GM23248 (cell line): Measurements from ENCODE around the gene PTX4. TPM values are rescaled to one million over a fixed set of nuclear protein-coding genes. Genes with fewer than 3 reads are reported as not detected.

Experiments used
- DNase-seq: peaks from one replicate; pipeline ENCODE4 v3.0.0-alpha.2; 2015
- H2AFZ ChIP-seq: fragments of 200-600 bp; sonication (generic); 2 replicates; pipeline ENCODE4 v1.6.1; 2016; ENCODE audit warnings: antibody characterized with exemption
- H3F3A ChIP-seq: fragments of 200-600 bp; sonication (generic); 2 replicates; pipeline ENCODE4 v1.6.1; 2016; ENCODE audit warnings: mild to moderate bottlenecking, antibody characterized with exemption, mixed run types; ENCODE audit not compliant: insufficient read depth
- H3K27ac ChIP-seq: fragments of 200-600 bp; sonication (generic); 2 replicates; pipeline ENCODE4 v1.5.1; 2016; ENCODE audit warnings: mild to moderate bottlenecking
- H3K27me3 ChIP-seq: fragments of 200-600 bp; sonication (generic); replicated peaks from 2 replicates; pipeline ENCODE4 v1.6.1; 2016; ENCODE audit warnings: mild to moderate bottlenecking; ENCODE audit not compliant: insufficient read depth
- H3K36me3 ChIP-seq: fragments of 200-600 bp; sonication (generic); 2 replicates; pipeline ENCODE4 v1.6.1; 2016; ENCODE audit warnings: low read depth, mild to moderate bottlenecking
- H3K4me1 ChIP-seq: fragments of 200-600 bp; sonication (generic); 2 replicates; pipeline ENCODE4 v1.6.1; 2016; ENCODE audit warnings: mild to moderate bottlenecking; ENCODE audit not compliant: insufficient read depth
- H3K4me2 ChIP-seq: fragments of 200-600 bp; sonication (generic); one replicate; pipeline ENCODE4 v1.6.1; 2016; ENCODE audit warnings: mild to moderate bottlenecking; ENCODE audit not compliant: unreplicated experiment
- H3K4me3 ChIP-seq: fragments of 200-600 bp; sonication (generic); 2 replicates; pipeline ENCODE4 v1.5.1; 2016; ENCODE audit warnings: mild to moderate bottlenecking
- H3K79me2 ChIP-seq: fragments of 200-600 bp; sonication (generic); 2 replicates; pipeline ENCODE4 v1.6.1; 2016; ENCODE audit warnings: mild to moderate bottlenecking; ENCODE audit not compliant: insufficient read depth
- H3K9ac ChIP-seq: fragments of 200-600 bp; sonication (generic); 2 replicates; pipeline ENCODE4 v1.6.1; 2016; ENCODE audit warnings: mild to moderate bottlenecking
- H3K9me2 ChIP-seq: fragments of 200-600 bp; sonication (generic); 2 replicates; pipeline ENCODE4 v1.6.1; 2016; ENCODE audit warnings: mixed run types, mild to moderate bottlenecking, moderate library complexity; ENCODE audit not compliant: insufficient read depth
- H3K9me3 ChIP-seq: fragments of 200-600 bp; sonication (generic); one replicate; pipeline ENCODE4 v1.6.1; 2017; ENCODE audit warnings: low read depth
- H4K20me1 ChIP-seq: fragments of 200-600 bp; sonication (generic); 2 replicates; pipeline ENCODE4 v1.6.0; 2016; ENCODE audit not compliant: insufficient read depth
- EZH2 ChIP-seq: fragments of 200-600 bp; sonication (generic); IDR thresholded peaks from 2 replicates; pipeline ENCODE4 v1.6.1; 2018; ENCODE audit warnings: antibody characterized with exemption, mild to moderate bottlenecking; ENCODE audit not compliant: insufficient read depth, poor library complexity, severe bottlenecking
- EZH2phosphoT487 ChIP-seq: fragments of 200-600 bp; sonication (generic); IDR thresholded peaks from 2 replicates; pipeline ENCODE4 v1.6.1; 2018; ENCODE audit warnings: antibody characterized with exemption, moderate library complexity, mild to moderate bottlenecking, low read depth; ENCODE audit not compliant: insufficient read depth
- WGBS, 2 experiments: methylation state at CpG; one replicate each; pipeline ENCODE4 v1.1.6; 2015 to 2017; ENCODE audit warnings: low lambda C conversion rate in 2 of 2, low coverage in 1 of 2; ENCODE audit errors: missing lambda C conversion rate in 2 of 2; 5-methylcytosine and 5-hydroxymethylcytosine counted together
- in situ Hi-C: fragments of 300-500 bp; cut with MboI; formaldehyde crosslinking; loops from 2 replicates; pipeline ENCODE4 v1.15.0; 2020
- polyA plus RNA-seq: library from polyadenylated mRNA; unstranded; fragments of >200 nt; fragmentation: Nextera tagmentation; extraction: Ambion mirVana; gene quantifications from 2 replicates; pipeline ENCODE4 v1.2.1, GENCODE V29; 2016
- total RNA-seq: library from RNA; depleted of rRNA; stranded (reverse); fragments of >200 nt; shearing (Covaris generic); gene quantifications from 2 replicates; pipeline ENCODE4 v1.2.3, GENCODE V29; 2014

The PTX4 gene
- total and polyA plus RNA-seq, 2 experiments from 2014 or later = not detected

GRCh38 chr16:1468426-1468810 is 20.3 kb downstream of the PTX4 start:
- Histone ChIP-seq H2AFZ (no peak overlapping the region), H3K4me2 (no peak overlapping the region), H3K36me3 (no peaks in the 10 kb centered on the region), H3F3A (no peaks in the 10 kb centered on the region), H3K9me3 (no peaks in the 10 kb centered on the region), H3K9ac (no peak overlapping the region), H4K20me1 (no peaks in the 10 kb centered on the region), H3K4me3 (no peak overlapping the region), H3K9me2 (no peaks in the 10 kb centered on the region), H3K4me1 (peaks cover 14% of the 10 kb centered on the region), H3K79me2 (peaks cover 65% of the 10 kb centered on the region), H3K27ac (no peak overlapping the region), H3K27me3 (no peaks in the 10 kb centered on the region)
- DNase-seq = no peak
- 76 to 80% methylated on average over 22 of the region's 22 CpGs for WGBS, 2 experiments
- TF ChIP-seq EZH2 (no peak), EZH2phosphoT487 (no peak)
- in situ Hi-C loops = no loop called here

GRCh38 chr16:1466968-1467521 is 21.7 kb downstream of the PTX4 start:
- DNase-seq = no peak

DNA sequence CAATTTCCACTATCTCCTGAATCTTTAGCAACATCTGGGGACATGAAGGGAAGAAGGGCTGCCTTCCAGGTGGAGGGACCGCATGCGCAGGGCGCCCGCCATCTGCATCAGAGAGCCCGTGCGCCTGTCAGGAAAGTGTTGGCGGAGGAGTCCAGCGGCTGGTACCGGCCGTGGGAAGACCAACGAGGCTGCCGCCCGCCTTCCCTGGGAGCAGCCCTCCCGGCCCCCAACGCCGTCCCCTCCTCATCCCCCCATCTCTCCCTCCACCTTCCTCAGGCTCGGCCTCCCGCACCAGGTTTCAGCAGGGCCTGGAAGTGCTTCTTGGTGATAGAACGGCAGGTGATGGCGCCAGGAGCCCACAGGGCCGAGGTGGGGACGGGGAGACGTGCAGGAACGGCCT is 22.7 kb downstream of the PTX4 start:
- Histone ChIP-seq H3K9me2 (no peaks in the 10 kb centered on the region), H3K36me3 (no peaks in the 10 kb centered on the region), H3K4me3 (no peak overlapping the region), H3K79me2 (peaks cover 41% of the 10 kb centered on the region), H3K9ac (no peak overlapping the region), H4K20me1 (no peaks in the 10 kb centered on the region), H3K4me2 (no peak overlapping the region), H3K9me3 (no peaks in the 10 kb centered on the region), H3K27ac (no peak overlapping the region), H2AFZ (no peak overlapping the region), H3F3A (no peaks in the 10 kb centered on the region), H3K4me1 (peaks cover 5% of the 10 kb centered on the region), H3K27me3 (no peaks in the 10 kb centered on the region)
- no peak for DNase-seq
- TF ChIP-seq EZH2phosphoT487 (no peak), EZH2 (no peak)
- WGBS, 2 experiments = 92 to 93% methylated on average over 12 to 24 of the region's 24 CpGs
- in situ Hi-C loops = no loop called here

More at GRCh38 chr16:1466968-1467521, 21.7 kb downstream of the PTX4 start:
- Histone ChIP-seq H3K9me2 (no peaks in the 10 kb centered on the region), H3K36me3 (no peaks in the 10 kb centered on the region), H3K4me2 (no peak overlapping the region), H2AFZ (no peak overlapping the region), H4K20me1 (no peaks in the 10 kb centered on the region), H3K79me2 (peaks cover 51% of the 10 kb centered on the region), H3K4me3 (no peak overlapping the region), H3K27ac (no peak overlapping the region), H3K9ac (no peak overlapping the region), H3K4me1 (peaks cover 8% of the 10 kb centered on the region), H3K27me3 (no peaks in the 10 kb centered on the region), H3F3A (no peaks in the 10 kb centered on the region), H3K9me3 (no peaks in the 10 kb centered on the region)
- WGBS, 2 experiments = 84 to 90% methylated on average over 14 of the region's 14 CpGs
- TF ChIP-seq EZH2phosphoT487 = no peak
- in situ Hi-C loops = no loop called here

GRCh38 chr16:1465567-1465915 is 23.2 kb downstream of the PTX4 start:
- no peaks in the 10 kb centered on the region for H3F3A ChIP-seq
- H4K20me1 ChIP-seq = no peaks in the 10 kb centered on the region
- no peaks in the 10 kb centered on the region for H3K36me3 ChIP-seq
- H3K9ac ChIP-seq = no peak overlapping the region
- peaks cover under 1% of the 10 kb centered on the region; the same call in 1 of the 2 replicates for H3K4me1 ChIP-seq
- H3K79me2 ChIP-seq = peaks cover 36% of the 10 kb centered on the region
- WGBS, 2 experiments = 91 to 94% methylated on average over 13 of the region's 13 CpGs
- H3K27ac ChIP-seq = no peak overlapping the region
- no peaks in the 10 kb centered on the region for H3K9me3 ChIP-seq
- no peaks in the 10 kb centered on the region for H3K27me3 ChIP-seq
- no peaks in the 10 kb centered on the region for H3K9me2 ChIP-seq
- TF ChIP-seq EZH2 (no peak), EZH2phosphoT487 (no peak)
- DNase-seq = no peak
- H3K4me2 ChIP-seq = no peak overlapping the region
- in situ Hi-C loops = no loop called here
- no peak overlapping the region for H3K4me3 ChIP-seq
- H2AFZ ChIP-seq = no peak overlapping the region

DNA sequence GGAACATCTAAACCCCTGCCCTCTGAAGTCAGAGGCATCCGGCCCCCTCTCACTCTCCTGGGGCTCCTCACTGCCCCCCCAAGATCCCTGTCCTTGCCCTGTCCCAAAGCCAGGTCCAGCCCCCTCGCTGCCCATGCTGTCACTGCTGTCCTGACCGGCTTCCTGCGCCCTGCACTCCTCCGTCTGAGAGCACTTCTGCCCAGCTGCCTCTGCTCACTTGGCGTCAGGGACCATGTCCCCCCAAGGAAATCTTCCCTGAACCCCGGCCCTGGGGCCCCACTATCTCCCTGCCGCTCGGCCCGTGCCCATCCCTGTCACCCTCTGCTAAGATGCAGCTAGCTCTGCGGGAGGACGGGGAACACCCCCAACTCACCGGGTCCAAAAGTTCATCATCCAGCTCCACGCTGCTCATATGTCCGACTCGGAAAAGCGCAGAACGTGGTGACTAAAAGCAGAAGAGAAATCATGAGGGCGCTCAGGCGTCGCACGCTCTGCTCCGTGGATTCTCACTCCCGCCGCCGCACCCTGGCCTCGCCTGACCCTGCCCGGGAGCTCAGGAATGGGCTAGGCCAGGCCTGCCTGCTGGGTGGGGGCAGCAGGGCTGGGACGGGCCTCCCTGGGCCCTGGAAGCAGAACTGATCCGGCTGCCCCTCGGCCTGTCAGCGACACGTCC is 23.7 kb downstream of the PTX4 start:
- Histone ChIP-seq H3K4me3 (no peak overlapping the region), H3F3A (no peaks in the 10 kb centered on the region), H3K36me3 (no peaks in the 10 kb centered on the region), H3K9me2 (no peaks in the 10 kb centered on the region), H3K27ac (no peak overlapping the region), H3K79me2 (peaks cover 31% of the 10 kb centered on the region), H3K4me2 (no peak overlapping the region), H3K9me3 (no peaks in the 10 kb centered on the region), H3K9ac (no peak overlapping the region), H2AFZ (no peak overlapping the region), H3K27me3 (no peaks in the 10 kb centered on the region), H4K20me1 (no peaks in the 10 kb centered on the region), H3K4me1 (no peaks in the 10 kb centered on the region)
- TF ChIP-seq EZH2 (no peak), EZH2phosphoT487 (no peak)
- DNase-seq = no peak
- in situ Hi-C loops = no loop called here
- WGBS, 2 experiments = 91% methylated on average over 32 to 33 of the region's 33 CpGs
